ENCODE measurements around the gene POC5.

- TF ChIP-seq POLR2AphosphoS5 (IDR thresholded peaks at IDR 0.05; ENCODE audit: low read depth, low read length) (no peak), DDIT3 (CRISPR knock-in tag; IDR thresholded peaks at IDR 0.05) (no peak), ZNF3 (CRISPR knock-in tag; IDR thresholded peaks at IDR 0.05) (no peak), ZBTB8A (CRISPR knock-in tag; IDR thresholded peaks at IDR 0.05; ENCODE audit: borderline replicate concordance, low read depth) (no peak), ZNF232 (CRISPR knock-in tag; IDR thresholded peaks at IDR 0.05; ENCODE audit: borderline replicate concordance) (no peak), TIGD3 (CRISPR knock-in tag; IDR thresholded peaks at IDR 0.05; ENCODE audit: borderline replicate concordance) (no peak), ZNF891 (CRISPR knock-in tag; IDR thresholded peaks at IDR 0.05) (no peak)
Measured at GRCh38 chr5:75727931-75728330, 10.7 kb upstream of the POC5 start.
